ENCODE measurements around the gene CD247.
"Not testable (repeated sequence)": the region's sequence is repeated elsewhere in the genome, so short reads cannot be mapped to it uniquely, and the experiment has no call there.

Gene CD247

DNA sequence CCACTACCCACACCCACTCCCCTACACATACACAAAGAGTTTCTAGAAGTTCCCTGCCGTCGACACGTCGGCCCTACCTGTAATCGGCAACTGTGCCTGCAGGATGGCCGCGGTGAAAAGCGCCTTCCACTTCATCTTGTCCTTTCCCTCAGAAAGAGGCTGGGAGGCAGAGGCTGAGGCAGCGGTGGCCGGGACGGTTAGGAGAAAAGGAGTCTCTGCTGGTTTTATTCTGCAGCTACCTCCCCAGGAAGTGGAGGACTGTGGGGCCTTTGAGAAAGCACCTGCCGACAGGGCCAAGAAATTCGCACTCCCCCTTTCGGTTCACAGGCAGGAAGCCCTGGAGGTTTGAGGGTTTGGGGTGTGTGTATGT is at the start of gene CD247:
Gene CD247 (minus strand): TSS at position 199 of the 370 bp plus-strand sequence. CDS start 64 bp downstream, at position 135.
- DNase-seq (ENCODE audit: low spot score) = no peak

DNA sequence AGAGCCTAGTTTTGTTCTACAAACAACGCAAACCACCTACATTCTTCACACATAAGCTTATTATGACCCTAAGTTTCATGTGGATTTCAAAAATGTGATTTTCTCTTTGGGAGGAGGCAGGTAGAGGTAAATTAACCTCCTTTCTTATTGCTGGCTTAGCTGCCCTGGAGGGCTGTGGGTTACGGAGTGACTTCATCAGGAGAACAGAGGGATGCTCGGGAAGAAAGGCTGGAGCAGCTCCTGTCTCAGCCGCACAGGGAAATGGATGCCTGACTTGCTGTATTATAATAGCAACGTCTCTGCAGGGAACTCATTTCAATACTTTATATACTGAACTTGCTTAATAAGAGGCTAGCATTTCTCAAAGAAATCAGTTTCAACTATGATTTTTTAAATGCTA is 49.3 kb upstream of the CD247 start:
- no peak for DNase-seq (ENCODE audit: low spot score)

DNA sequence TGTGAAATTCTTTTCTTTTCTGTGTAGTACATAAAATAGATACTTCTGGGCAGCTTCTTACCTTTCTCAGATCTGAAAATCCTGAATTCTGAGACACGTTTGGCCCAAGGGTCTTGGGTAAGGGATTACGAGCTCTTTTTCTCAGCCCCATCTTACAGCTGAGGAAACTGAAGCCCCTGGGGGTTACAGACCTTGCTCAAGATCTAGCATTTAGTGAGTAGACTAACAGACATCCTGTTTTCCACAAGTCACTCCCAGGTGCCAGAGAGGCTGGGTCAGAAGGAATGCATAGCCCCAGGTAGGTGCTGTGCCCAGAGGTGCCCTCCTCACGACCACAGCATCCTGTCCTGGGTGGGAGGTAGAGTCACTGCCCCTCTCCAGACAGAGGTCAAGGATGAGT is 48.4 kb upstream of the CD247 start:
- no peak for DNase-seq (ENCODE audit: low spot score)

DNA sequence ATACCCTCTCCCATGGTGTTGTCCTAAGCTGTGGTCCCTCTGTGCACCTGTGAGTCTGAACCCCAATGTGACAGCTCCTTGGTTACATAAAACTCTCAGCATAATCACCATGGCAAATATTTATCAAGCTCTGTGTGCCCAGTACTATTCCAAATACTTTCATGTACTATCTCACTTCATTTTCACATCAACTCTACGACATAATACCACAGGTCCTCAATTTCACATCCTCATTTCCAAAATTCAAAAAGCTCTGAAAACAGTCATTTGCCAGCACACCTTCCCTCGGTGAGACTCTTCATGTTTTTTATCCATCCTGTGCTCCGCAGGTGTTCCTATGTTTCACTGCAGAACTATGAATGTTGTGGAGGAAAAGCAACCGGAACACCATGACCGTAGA is 47.6 kb upstream of the CD247 start:
- no peak for DNase-seq (ENCODE audit: low spot score)

DNA sequence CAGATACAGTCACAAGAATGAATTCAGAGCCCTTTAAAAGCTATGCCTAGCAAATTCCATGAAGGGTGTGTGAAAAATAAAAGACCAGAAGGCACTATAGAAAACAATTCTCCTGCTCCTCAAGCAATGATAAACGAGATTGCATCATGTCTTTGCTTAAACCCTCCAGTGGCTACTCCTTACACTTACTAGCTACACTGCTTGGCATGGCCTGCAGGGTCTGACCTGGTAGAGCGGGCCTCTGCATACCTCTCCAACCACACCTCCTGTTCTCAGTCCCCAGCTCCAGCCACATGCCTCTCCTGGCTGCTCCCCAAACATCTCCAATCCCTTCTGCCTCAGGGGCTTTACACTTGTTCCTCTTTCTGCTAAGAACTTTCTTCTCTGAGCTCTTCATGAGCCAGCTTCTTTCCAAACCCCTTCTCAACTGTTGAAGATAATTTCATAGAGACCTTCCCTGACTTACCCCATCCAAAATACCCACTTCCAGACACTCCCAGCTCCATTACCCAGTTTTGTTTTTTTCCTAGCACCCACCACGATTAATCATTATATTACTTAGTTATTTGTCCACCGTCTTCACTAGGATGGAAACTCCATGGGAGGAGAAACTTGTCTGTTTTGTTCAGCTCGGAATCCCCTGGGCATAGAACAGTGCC is 46.4 kb upstream of the CD247 start:
- DNase-seq (ENCODE audit: low spot score) = no peak

DNA sequence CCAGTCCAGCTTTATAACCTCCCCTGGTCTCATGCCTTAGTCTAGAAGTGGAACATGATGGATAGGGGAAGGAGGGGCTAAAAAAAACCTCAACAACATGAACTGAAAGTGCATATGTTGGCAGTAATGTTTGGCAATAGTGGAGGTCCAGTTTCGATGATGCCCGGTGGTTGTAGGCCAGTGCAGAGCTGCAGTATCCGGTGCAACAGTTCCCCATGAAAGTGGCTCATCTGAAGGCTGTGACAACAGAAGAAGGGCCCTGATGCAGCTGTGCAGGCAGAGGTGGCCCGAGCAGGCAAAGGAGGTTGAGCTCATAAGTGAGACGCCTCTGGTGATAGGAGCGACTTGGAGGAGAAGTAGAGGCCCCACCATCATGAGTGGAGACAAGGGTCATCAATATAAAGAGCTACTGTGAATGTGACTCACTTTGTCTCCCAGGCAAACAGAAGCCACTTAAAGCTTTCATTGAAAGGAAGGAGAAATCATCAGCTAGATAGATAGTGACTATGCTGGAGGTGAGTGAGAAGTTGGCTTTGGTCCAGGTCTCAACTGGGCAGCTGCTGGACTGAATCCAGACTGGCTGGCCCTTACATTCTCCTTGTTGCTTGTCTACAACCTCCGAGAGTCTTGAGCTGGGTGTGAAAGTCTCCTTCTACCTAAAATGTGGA is 45.4 kb upstream of the CD247 start:
- DNase-seq (ENCODE audit: low spot score) = peak; percentile 51

DNA sequence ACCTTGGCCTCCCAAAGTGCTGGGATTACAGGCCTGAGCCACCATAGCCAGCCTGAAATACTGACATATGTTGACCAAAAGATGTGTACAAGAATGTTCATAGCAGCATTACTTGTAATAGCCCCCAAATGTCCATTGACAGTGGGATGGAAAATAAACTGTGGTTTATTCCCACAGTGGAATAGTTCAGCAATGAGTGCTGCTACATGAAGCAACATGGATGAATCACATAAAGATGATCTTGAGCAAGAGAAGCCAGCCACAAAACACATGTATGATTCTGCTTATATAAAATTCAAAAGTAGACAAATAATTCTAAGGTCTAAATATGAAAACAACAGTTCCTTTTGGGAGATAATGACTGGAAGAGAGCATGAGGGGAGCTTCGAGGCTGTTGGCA is 44.4 kb upstream of the CD247 start:
- DNase-seq (ENCODE audit: low spot score) = no peak

DNA sequence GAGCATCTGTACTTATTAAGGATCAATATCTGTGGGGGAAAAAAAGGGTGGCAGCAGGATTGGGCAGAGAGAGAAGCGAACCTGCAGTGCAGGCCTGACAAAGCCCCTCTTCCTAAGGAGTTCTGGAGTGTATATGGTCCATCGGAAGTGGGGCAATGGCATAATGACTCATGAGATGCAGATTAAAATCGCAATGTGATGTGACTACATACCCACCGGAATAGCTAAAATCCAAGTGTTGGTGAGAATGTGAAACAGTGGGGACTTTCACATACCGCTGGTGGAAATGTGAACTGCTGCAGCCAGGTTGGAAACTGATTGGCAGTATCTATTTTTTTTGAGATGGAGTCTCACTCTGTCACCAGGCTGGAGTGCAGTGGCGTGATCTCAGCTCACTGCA is 43.4 kb upstream of the CD247 start:
- no peak for DNase-seq (ENCODE audit: low spot score)

DNA sequence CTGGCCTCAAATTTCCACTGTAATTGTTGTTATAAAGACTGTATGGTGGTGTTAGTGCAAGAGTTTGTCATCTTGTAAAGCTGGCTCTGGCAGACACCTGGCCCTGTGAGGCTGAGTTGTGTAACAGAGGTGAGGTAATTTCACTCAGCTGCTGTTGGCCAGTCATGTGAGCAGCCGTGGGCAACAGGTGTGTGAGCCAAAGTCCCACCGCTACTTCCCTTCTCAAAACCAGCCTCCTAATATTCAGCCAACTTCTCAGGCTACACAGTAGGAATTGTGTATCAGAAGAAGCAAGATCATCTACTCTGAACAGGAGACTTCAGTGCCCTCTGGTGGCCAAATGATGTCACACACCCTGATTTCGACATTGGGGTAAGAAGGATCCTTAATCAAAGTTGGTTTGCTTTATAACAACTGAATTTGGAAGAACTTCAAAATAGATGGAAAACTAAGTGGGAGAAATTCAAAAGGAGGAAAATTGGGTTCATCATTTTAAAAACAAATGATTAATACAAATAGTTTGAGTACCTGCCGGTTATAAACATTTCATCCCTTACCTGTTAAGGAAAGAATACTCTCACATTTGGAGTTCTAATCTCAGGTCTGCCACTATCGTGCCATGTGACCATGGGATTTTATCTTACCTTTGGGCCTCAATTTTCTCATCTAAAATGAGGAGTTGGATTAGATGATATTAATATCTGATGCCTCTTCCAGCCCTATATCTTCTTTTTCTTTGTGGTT is 37.8 kb upstream of the CD247 start:
- peak; percentile 74 for DNase-seq (ENCODE audit: low spot score)

DNA sequence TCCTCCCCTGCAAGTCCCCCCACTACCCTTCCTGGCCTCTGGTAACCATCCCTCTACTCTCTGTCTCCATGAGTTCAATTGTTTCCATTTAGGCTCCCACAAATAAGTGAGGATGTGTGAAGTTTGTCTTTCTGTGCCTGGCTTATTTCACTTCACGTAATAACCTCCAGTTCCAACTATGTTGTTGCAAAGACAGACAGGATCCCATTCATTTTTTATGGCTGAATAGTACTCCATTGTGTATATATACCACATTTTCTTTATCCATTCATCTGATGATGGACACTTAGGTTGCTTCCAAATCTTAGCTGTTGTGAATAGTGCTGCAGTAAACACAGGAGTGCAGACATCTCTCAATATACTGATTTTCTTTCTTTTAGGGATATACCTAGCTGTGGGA is 36.7 kb upstream of the CD247 start:
- DNase-seq (ENCODE audit: low spot score) = not testable (repeated sequence)

DNA sequence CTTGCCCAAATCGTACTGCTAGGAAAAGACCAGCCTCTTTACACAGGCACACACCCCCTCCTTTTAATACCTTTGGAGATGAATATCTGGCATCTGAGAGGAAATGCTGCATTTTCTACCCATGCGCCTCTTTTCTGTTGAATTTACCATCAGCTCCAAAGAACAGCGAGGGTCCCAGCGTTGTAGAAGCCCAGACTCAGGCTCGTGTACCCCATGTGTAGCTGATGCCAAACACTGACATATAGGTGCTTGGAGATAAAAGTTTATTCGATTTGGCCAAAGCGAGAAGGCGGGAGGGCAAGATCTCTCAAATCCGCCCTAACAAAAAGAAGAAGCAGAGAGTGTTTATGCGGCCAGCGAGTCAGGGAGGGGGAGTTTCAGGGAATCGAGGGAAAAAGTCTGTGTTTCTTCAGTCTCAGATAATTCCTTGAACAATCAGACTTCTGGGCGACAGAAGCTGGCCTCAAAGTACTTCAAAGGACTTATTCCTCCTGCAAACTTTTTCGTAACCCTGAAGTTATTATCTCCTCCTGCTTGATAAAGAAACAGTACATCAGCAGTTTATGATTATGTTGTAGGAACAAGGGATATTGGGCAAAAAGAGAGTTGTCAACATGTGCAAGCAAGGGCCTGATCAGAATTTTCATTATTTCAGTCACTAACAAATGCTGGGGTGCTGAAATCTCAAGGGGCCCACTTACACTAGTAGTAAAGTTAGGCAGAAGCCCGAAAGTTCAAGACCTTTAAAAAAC is 35.9 kb upstream of the CD247 start:
- no peak for DNase-seq (ENCODE audit: low spot score)

DNA sequence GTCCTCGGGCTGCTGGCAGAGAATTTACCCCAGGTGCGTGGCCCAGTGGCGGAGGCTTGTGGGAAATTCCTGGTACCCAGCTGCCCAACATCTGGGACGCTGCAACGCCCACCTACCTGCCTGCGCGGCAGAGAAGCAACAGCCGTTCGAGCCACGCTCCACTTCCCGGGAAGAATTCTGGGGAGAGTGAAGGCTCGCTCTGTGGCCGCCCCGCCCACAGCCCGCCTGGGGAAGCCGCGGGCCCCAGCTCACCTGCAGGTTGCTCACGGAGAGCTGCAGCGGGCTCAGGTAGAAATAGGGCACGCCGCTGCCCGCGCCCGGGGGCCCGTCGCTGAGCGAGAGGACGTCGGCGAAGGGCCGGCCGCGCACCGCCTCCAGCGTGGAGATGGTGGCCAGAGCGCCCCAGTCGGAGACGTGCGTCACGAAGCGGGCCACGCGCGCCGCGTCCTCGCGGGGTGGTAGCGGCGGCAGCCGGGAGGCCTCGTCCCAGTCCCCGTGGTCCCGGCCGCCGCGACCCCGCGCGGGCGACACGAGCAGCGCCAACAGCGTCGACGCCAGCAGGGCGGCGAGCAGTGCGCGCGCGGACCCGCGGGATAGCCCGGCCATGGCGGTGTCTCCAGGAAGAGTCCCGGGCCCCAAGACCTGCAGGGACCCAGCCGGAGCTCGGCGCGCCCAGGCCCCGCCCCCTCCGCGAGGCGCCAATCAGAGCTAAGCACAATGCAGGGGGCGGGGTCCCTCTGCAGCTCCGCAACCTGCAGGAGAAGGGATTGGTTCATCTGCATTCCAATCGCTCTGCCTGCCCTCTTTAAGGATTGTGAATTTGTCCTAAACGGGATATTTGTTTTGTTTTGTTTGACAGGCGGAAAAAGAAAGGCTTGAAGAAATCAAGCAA is 35.1 kb upstream of the CD247 start, which contains the start of gene CREG1:
Gene CREG1 (minus strand): TSS at position 627 of the 892 bp plus-strand sequence.
- DNase-seq (ENCODE audit: low spot score) = peak; percentile 94

DNA sequence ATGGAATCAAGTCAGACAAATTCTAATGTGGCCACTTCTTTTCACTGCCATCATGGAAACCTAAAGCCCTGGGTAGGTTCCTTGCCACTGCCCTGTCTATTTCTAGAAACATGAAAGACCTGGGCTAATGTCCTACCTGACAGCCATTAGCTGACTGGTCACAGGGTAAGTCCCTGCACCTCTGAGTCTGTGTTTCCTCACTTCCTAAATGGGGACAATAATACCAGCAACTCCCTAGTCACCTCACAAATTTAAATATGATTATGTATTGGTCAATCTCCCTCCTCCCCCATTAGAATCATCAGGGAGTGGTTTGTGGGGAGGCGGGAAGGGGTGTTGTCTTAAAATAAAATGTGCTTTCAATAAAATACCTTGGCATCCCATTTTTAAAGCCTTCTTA is 33.0 kb upstream of the CD247 start:
- DNase-seq (ENCODE audit: low spot score) = no peak

DNA sequence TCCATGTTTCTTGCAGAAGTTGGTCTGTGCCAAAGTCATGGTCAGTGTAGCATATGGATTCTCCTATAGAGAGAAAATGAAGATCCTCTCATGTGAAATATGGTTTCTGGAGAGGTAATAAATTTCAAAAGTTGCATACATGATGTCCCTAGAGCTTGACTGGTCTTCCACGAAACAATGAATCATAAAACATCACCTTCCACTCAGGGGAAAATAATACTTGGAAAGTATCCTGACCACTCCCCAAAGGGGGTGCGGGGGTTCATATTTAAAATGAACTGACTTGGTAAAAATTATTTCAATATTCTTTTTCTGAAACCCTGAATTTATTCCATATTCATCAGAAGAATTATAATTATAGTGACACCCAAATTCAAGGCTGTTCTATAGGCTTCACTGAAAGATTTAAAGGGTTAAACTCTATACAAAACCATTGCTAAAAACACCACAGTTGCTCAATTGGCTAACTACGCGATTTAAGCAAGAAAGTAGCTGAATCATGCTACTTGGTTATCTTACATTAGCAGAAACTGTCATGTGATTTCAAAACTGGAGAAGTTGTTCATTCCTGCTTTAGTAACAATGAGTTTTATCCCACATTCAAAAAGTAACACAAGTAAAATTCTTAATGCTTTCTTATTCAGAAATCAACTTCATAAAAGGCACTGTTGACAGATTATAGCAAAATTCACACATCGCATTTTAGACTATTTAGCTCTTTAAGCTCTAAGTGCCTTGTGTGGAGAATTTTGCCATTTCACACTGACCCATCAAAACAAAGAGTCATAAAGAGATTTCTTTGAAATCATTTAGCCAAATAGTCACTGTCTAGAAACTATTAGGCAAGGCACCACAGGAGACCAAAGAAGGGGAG is 30.0 kb upstream of the CD247 start:
- no peak for DNase-seq (ENCODE audit: low spot score)

DNA sequence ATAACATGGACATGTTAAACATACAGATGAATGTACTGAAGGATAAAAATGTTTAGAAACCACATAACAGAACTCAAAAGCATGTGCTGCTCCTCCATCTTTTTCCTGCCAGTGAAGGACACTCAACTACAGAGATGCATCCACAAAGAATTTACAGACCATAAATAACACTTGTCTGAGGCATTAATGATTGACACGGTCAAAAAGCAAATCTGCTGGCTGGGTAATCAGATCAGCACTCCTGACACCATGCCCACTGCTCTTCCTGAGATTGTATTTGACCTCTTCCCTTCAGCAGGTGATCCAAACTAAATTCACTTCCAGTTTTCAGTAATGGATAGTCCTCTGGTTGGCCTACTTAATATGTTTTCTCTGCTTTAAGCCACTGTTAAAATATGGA is 28.6 kb upstream of the CD247 start:
- DNase-seq (ENCODE audit: low spot score) = no peak

DNA sequence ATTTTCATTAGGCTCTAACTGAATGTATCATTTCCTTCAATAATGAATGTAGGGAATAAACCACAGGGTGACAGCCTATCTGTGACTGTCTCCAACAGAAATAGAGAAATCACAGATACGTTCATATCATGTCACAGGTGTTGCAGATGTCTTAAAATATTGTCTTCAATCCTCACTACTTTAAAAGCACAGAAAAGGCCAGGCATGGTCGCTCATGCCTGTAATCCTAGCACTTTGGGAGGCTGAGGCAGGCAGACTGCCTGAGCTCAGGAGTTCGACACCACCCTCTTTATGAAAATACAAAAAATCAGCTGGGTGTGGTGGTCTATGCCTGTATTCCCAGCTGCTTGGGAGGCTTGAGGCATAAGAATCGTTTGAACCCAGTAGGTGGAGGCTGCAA is 27.0 kb upstream of the CD247 start:
- DNase-seq (ENCODE audit: low spot score) = no peak

DNA sequence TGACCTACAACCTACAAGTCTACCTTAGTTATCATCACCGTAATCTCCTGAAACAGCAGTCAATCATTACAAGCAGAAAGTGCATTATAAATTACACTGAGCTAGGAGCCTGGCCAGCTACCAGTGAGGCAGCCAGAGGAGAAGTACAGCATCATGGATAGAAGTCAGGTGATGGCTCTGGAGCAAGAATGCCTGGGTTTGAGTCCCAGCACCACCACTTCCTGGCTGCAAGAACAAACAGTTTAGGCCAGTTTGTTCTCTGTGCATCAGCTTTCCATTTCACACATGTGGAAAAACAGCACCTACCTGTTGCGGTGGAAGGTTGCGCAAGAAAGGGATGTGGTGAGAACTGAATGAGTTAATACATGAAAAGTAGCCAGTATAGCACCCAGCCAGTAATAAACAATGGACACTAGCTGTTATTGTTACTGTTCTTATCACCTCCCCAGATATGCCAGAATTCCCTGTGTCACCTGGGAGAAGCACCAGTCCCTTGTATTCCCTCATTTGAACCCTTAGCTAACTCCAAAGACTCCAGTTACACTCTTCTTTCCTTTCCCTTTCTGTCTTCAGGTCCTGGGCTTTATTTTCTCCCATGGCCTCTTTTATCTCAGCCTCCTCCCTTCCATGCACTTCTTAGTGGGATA is 26.2 kb upstream of the CD247 start:
- no peak for DNase-seq (ENCODE audit: low spot score)

DNA sequence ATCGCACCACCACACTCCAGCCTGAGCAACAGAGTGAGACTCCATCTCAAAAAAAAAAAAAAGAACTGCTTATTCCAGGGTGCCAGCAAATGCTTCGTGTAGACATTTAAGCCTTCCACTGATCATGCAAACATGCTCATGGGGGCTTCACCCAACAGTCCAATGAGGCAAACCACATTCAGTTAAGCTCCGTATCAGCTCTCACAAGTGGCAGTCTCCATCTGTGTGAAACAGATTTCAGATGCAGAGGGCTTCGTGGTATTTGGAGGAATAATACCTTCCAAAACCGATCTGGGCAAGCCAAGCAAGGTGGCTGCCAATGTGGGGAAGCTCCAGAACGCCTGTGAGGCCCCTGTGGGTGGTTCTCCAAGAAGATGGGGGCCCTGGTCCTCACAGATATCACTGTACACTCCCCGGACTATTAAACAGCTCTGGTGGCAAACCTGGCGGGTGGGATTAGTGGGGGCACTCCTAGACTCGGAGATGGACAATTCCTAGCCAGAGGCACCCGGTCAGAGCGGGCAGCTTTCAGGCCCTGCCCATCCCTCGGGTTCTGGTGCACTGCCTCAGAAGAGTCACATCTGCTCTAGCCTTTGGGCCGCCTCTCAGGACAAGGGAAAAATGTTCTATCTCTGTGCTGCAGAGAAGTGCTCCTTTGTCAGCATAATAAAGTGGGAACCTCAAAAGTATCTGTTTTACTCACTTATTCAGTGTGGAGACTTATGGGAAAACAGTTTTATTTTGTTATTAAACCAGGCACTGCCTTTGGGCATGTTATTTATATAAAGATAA is 25.1 kb upstream of the CD247 start:
- no peak for DNase-seq (ENCODE audit: low spot score)

Data from globus pallidus (tissue), 1 donor.